K562 (cell line): ENCODE results near the gene RGS4. TPM values are rescaled to one million over a fixed set of nuclear protein-coding genes. Genes with fewer than 3 reads are reported as not detected.

Experiments used
- ATAC-seq: fragments of 200-7000 bp; cut with Tn5 transposase; 3 replicates; pipeline ENCODE4 v1.9.1; 2020; ENCODE audit warnings: moderate library complexity
- BruUV-seq: library from RNA; stranded (reverse); fragments of 400-500 nt; replicated peaks from 2 replicates; lab custom pipeline; 2021; lab: Mats Ljungman, UMichigan
- CTCF ChIA-PET: fragments of 300-600 bp; formaldehyde crosslinking; extraction: SDS; loops from one replicate; lab custom pipeline; 2021; ENCODE audit warnings: low intra/inter-chr PET ratio; lab: Yijun Ruan, JAX
- POLR2A ChIA-PET: fragments of 300-600, 350-650 bp; sonication (Branson Sonifier 250); formaldehyde crosslinking; extraction: SDS; loops from one replicate; lab custom pipeline; 2021; ENCODE audit warnings: antibody characterized with exemption, inconsistent platforms; lab: Yijun Ruan, JAX
- DNase-seq, 4 experiments: peaks; one replicate each; pipeline versions ENCODE4 v3.0.0 to v3.0.0-alpha.2; 2011 to 2018; ENCODE audit warnings: low spot score in 3 of 4, mixed read lengths in 3 of 4; ENCODE audit errors: extremely low read depth in 1 of 4
- FAIRE-seq: peaks from 2 replicates; lab custom pipeline; 2011; peaks lifted over from hg19 to GRCh38; lab: Jason Lieb, UNC
- H2AFZ ChIP-seq: 2 replicates; pipeline ENCODE4 v1.6.0; 2011; ENCODE audit warnings: low read depth, low read length, control low read depth, inconsistent platforms
- H3K27ac ChIP-seq: fragments of 200-600 bp; 3 replicates; pipeline ENCODE4 v1.8.0; 2011; ENCODE audit warnings: low read depth, mild to moderate bottlenecking, control low read depth, inconsistent platforms, low read length, moderate library complexity, mixed read lengths; ENCODE audit errors: extremely low read depth
- H3K27me3 ChIP-seq, 2 experiments: fragments of 300-600 bp in 1 of 2; 2 replicates in 1 of 2; 3 replicates in 1 of 2; pipeline versions ENCODE4 v1.6.0 to v1.8.0; 2011; ENCODE audit warnings: inconsistent platforms in 2 of 2, low read length in 2 of 2, mild to moderate bottlenecking in 1 of 2, mixed read lengths in 1 of 2, moderate library complexity in 1 of 2; ENCODE audit not compliant: control insufficient read depth in 2 of 2, insufficient read depth in 2 of 2
- H3K36me3 ChIP-seq: fragments of 300-600 bp; 3 replicates; pipeline ENCODE4 v1.8.0; 2011; ENCODE audit warnings: mild to moderate bottlenecking, low read length, inconsistent platforms; ENCODE audit not compliant: control insufficient read depth, insufficient read depth
- H3K4me1 ChIP-seq, 2 experiments: fragments of 200-600 bp in 1 of 2; replicated peaks in 1 of 2; 2 replicates in 1 of 2; 3 replicates in 1 of 2; pipeline versions ENCODE4 v1.5.1 to v1.8.0; 2011; ENCODE audit warnings: inconsistent platforms in 2 of 2, low read length in 2 of 2, mild to moderate bottlenecking in 1 of 2, mixed read lengths in 1 of 2, moderate library complexity in 1 of 2; ENCODE audit not compliant: control insufficient read depth in 2 of 2, insufficient read depth in 2 of 2
- H3K4me2 ChIP-seq: 2 replicates; pipeline ENCODE4 v1.6.1; 2011; ENCODE audit warnings: low read length, control low read depth, inconsistent platforms, mixed read lengths; ENCODE audit not compliant: insufficient read depth
- H3K4me3 ChIP-seq: fragments of 200-600 bp; sonication (generic), shearing (Covaris generic); 2 replicates; pipeline ENCODE4 v1.5.1; 2016; ENCODE audit warnings: control low read depth, inconsistent platforms
- H3K79me2 ChIP-seq: fragments of 200-600 bp; 3 replicates; pipeline ENCODE4 v1.8.0; 2011; ENCODE audit warnings: low read length, inconsistent platforms; ENCODE audit not compliant: control insufficient read depth, insufficient read depth
- H3K9ac ChIP-seq, 2 experiments: 2 replicates each; pipeline versions ENCODE4 v1.6.0 to v1.6.1; 2011; ENCODE audit warnings: low read depth in 2 of 2, low read length in 2 of 2, control low read depth in 1 of 2, inconsistent platforms in 1 of 2, mild to moderate bottlenecking in 1 of 2, mixed read lengths in 1 of 2; ENCODE audit not compliant: insufficient read depth in 1 of 2
- H3K9me1 ChIP-seq: one replicate; pipeline ENCODE4 v1.6.0; 2011; ENCODE audit warnings: inconsistent platforms, mild to moderate bottlenecking, low read length, moderate library complexity; ENCODE audit not compliant: control insufficient read depth, insufficient read depth
- H3K9me3 ChIP-seq: replicated peaks from 2 replicates; pipeline ENCODE4 v1.5.1; 2011; ENCODE audit warnings: low read depth, low read length, inconsistent platforms; ENCODE audit not compliant: control insufficient read depth, insufficient read depth
- H4K20me1 ChIP-seq: replicated peaks from 2 replicates; pipeline ENCODE4 v1.6.1; 2011; ENCODE audit warnings: low read length, inconsistent platforms, mixed read lengths; ENCODE audit not compliant: control insufficient read depth, insufficient read depth
- FOXO4 ChIP-seq: fragments of 450-650 bp; formaldehyde crosslinking; IDR thresholded peaks from 2 replicates; pipeline ENCODE4 v1.4.0; 2020; ENCODE audit warnings: mild to moderate bottlenecking, moderate library complexity
- SAFB2 ChIP-seq: fragments of 200-400 bp; formaldehyde crosslinking; IDR thresholded peaks from 2 replicates; pipeline ENCODE4 v1.6.1; 2018; ENCODE audit warnings: borderline replicate concordance, low read length, low read depth, moderate library complexity; ENCODE audit not compliant: severe bottlenecking
- SPI1 ChIP-seq: IDR thresholded peaks from 2 replicates; pipeline ENCODE4 v1.6.1; 2011; ENCODE audit warnings: low read depth, low read length, control low read depth, borderline replicate concordance
- TARDBP ChIP-seq: fragments of 450-650 bp; IDR thresholded peaks from 2 replicates; pipeline ENCODE4 v1.6.1; 2016
- ZNF764 ChIP-seq: fragments of 250-450 bp; sonication (Bioruptor Pico); IDR thresholded peaks from 2 replicates; pipeline ENCODE4 v1.4.0; 2020; ENCODE audit warnings: low read depth, mild to moderate bottlenecking, moderate library complexity
- ZSCAN32 ChIP-seq: fragments of 450-650 bp; formaldehyde crosslinking; IDR thresholded peaks from 2 replicates; pipeline ENCODE4 v1.4.0; 2020; ENCODE audit warnings: mild to moderate bottlenecking, moderate library complexity
- WGBS: fragments of 100-300 bp; shearing (Covaris generic); methylation state at CpG from one replicate; pipeline ENCODE4 v1.1.6; 2016; ENCODE audit warnings: low coverage, mixed read lengths; ENCODE audit not compliant: insufficient coverage; ENCODE audit errors: missing lambda C conversion rate; 5-methylcytosine and 5-hydroxymethylcytosine counted together
- in situ Hi-C: fragments of 300-500 bp; cut with MboI; formaldehyde crosslinking; loops from 4 replicates; pipeline ENCODE4 v1.15.0; 2018; ENCODE audit warnings: inconsistent platforms, mixed read lengths
- intact Hi-C: fragments of 100-400 bp; cut with micrococcal nuclease; formaldehyde crosslinking; loops from 2 replicates; pipeline ENCODE4 v1.14.2; 2022
- polyA plus RNA-seq, 8 experiments: library from polyadenylated mRNA; depleted of rRNA in 4 of 8; stranded (reverse) in 5 of 8; unstranded in 3 of 8; fragments of >200 nt; fragmentation: Nextera tagmentation in 2 of 8; fragmentation: Illumina TruSeq in 1 of 8; extraction: Ambion mirVana in 2 of 8; extraction: Trizol in 1 of 8; gene quantifications; 2 replicates each; pipeline versions ENCODE4 v1.2.1 to v1.2.3, GENCODE V29; 2011 to 2014; ENCODE audit warnings: inconsistent platforms in 1 of 8, missing spikeins in 1 of 8
- total RNA-seq, 7 experiments: library from RNA; depleted of rRNA in 6 of 7; stranded (reverse); fragments of >200 nt in 6 of 7; fragmentation: Illumina TruSeq in 2 of 7; extraction: Trizol in 2 of 7; gene quantifications; 2 replicates each; pipeline versions ENCODE4 v1.2.1 to v1.2.3, GENCODE V29; 2011 to 2021; ENCODE audit warnings: low replicate concordance in 1 of 7
- TF ChIP-seq, protein P1 (sequence below): IDR thresholded peaks from 3 replicates; pipeline ENCODE4 v1.6.1; 2011; ENCODE audit warnings: borderline replicate concordance, mild to moderate bottlenecking; ENCODE audit not compliant: insufficient read length, insufficient read depth

The RGS4 gene
- total and polyA plus RNA-seq, 9 of the 15 experiments (the other 6 are each of a cell fraction or from before 2014, with no cell fraction given), result not detected

DNA sequence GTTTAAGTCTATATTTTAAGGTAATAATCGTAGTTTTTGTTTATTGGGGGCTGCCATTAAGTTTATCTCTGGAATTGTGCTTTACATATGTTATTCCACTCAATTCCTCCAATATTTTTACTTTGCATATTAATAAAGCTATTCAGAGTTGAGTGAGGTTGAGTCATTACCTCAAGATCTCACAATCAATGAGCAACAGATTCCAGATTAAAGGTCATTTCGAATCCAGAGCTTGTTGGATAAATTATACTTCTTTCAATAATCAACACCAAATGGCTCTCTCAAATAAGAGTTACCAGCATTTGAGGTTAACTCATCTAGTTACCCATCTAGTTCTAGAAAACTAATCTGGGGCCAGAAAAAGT is 16.7 kb downstream of the RGS4 start:
- DNase-seq, result no peak
- Histone ChIP-seq H4K20me1 (no peaks in the 10 kb centered on the region), H3K4me3 (no peak overlapping the region), H2AFZ (no peak overlapping the region), H3K79me2 (no peaks in the 10 kb centered on the region), H3K9me3 (no peaks in the 10 kb centered on the region), H3K27me3 (no peaks in the 10 kb centered on the region), H3K36me3 (no peaks in the 10 kb centered on the region), H3K27ac (no peak overlapping the region), H3K9me1 (no peaks in the 10 kb centered on the region), H3K4me2 (no peak overlapping the region), H3K4me1 (no peaks in the 10 kb centered on the region), H3K9ac (no peak overlapping the region)
- ATAC-seq, result no peak
- intact Hi-C loops (no loop called here), in situ Hi-C loops (no loop called here)
- FAIRE-seq, result no peak
- no peak for TF ChIP-seq SAFB2
- TF ChIP-seq ZSCAN32, result no peak
- TF ChIP-seq FOXO4 (CRISPR knock-in tag), result no peak
- TF ChIP-seq TARDBP, result no peak
- no peak for TF ChIP-seq ZNF764 (CRISPR knock-in tag)
- TF ChIP-seq, protein P1, sequence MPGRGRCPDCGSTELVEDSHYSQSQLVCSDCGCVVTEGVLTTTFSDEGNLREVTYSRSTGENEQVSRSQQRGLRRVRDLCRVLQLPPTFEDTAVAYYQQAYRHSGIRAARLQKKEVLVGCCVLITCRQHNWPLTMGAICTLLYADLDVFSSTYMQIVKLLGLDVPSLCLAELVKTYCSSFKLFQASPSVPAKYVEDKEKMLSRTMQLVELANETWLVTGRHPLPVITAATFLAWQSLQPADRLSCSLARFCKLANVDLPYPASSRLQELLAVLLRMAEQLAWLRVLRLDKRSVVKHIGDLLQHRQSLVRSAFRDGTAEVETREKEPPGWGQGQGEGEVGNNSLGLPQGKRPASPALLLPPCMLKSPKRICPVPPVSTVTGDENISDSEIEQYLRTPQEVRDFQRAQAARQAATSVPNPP, result no peak
- TF ChIP-seq SPI1, result no peak
- 2% methylated on average over 2 of the region's 2 CpGs for WGBS
- no TSS peak for BruUV-seq
- ChIA-PET CTCF (no interaction called here), POLR2A (no interaction called here)
